Suprapubic skin (tissue), 4 donors: ENCODE data around the gene LRRC63.

Source experiments
- POLR2A ChIP-seq, 2 donors: fragments of 450-650 bp; IDR thresholded peaks; one replicate each; pipeline ENCODE4 v1.6.1; 2017; ENCODE audit warnings: antibody characterized with exemption in 2 of 2, mild to moderate bottlenecking in 2 of 2, moderate library complexity in 2 of 2
- POLR2AphosphoS5 ChIP-seq, 3 donors: sonication (generic); formaldehyde crosslinking; IDR thresholded peaks; one replicate each; pipeline ENCODE4 v1.6.1; 2017; ENCODE audit warnings: antibody characterized with exemption in 3 of 3
- TF ChIP-seq, protein P1 (sequence below), 2 donors: fragments of 200-600 bp in 1 of 2; fragments of 450-650 bp in 1 of 2; sonication (generic) in 1 of 2; IDR thresholded peaks; one replicate each; pipeline ENCODE4 v1.5.1; 2016 to 2019; ENCODE audit warnings: antibody characterized with exemption in 2 of 2, mild to moderate bottlenecking in 1 of 2, moderate library complexity in 1 of 2

DNA sequence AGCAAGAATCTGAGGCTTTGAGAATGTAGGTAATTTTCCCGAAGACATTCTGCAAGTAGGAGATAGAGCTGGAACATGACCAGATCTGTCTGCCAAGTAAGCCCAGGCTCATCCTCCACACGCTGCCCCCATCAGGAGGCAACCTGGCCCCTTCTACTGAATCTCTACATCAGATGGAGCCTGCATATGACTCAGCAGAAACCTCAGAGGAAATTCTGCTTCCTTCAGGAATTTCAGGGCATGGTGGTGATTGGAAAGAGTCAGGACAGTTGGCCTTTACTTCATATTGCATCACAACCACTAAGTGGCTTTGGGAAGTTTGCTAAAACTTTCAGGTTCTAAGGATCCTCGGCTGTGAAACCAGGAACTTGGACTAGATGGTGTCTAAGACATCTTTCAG lies 85.2 kb downstream of the LRRC63 start:
- TF ChIP-seq, protein P1, sequence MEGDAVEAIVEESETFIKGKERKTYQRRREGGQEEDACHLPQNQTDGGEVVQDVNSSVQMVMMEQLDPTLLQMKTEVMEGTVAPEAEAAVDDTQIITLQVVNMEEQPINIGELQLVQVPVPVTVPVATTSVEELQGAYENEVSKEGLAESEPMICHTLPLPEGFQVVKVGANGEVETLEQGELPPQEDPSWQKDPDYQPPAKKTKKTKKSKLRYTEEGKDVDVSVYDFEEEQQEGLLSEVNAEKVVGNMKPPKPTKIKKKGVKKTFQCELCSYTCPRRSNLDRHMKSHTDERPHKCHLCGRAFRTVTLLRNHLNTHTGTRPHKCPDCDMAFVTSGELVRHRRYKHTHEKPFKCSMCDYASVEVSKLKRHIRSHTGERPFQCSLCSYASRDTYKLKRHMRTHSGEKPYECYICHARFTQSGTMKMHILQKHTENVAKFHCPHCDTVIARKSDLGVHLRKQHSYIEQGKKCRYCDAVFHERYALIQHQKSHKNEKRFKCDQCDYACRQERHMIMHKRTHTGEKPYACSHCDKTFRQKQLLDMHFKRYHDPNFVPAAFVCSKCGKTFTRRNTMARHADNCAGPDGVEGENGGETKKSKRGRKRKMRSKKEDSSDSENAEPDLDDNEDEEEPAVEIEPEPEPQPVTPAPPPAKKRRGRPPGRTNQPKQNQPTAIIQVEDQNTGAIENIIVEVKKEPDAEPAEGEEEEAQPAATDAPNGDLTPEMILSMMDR (IDR thresholded peaks at IDR 0.05), result no peak
- no peak for TF ChIP-seq POLR2AphosphoS5 (IDR thresholded peaks at IDR 0.05)
- no peak for TF ChIP-seq POLR2A (IDR thresholded peaks at IDR 0.05)
